Adrenal gland (tissue), 12 donors: Measurements from ENCODE around the gene FAM174C. TPM values are rescaled to one million over a fixed set of nuclear protein-coding genes. Genes with fewer than 3 reads are reported as not detected.
A peak's percentile ranks its signal among the peaks of the same experiment; 100 is the strongest.

ENCODE experiments used
- DNase-seq, 7 donors: peaks; one replicate each; pipeline ENCODE4 v3.0.0-alpha.2; 2019 to 2020
- H3K27ac ChIP-seq, 5 donors: fragments of 200-600 bp; sonication (generic) in 4 of 5; 1 replicate in 3 of 5; 2 replicates in 2 of 5; pipeline versions ENCODE4 v1.5.1 to v1.8.0; 2016 to 2020; ENCODE audit warnings: mild to moderate bottlenecking in 1 of 5
- H3K27me3 ChIP-seq: fragments of 200-600 bp; 2 replicates; pipeline ENCODE4 v1.8.0; 2021
- H3K36me3 ChIP-seq, 2 donors: fragments of 200-600 bp; replicated peaks in 1 of 2; 1 replicate in 1 of 2; 2 replicates in 1 of 2; pipeline versions ENCODE4 v1.5.1 to v1.8.0; 2018 to 2022
- H3K4me1 ChIP-seq, 2 donors: fragments of 200-600 bp; replicated peaks in 1 of 2; 1 replicate in 1 of 2; 2 replicates in 1 of 2; pipeline versions ENCODE4 v1.5.1 to v1.8.0; 2018 to 2021
- H3K4me3 ChIP-seq, 4 donors: fragments of 200-600 bp; sonication (generic) in 3 of 4; one replicate each; pipeline ENCODE4 v1.5.1; 2016 to 2018
- H3K9me3 ChIP-seq, 3 donors: fragments of 200-600 bp; sonication (generic) in 1 of 3; replicated peaks in 1 of 3; 1 replicate in 2 of 3; 2 replicates in 1 of 3; pipeline versions ENCODE4 v1.5.1 to v1.8.0; 2016 to 2021
- POLR2A ChIP-seq, 2 donors: fragments of 450-650 bp; IDR thresholded peaks; one replicate each; pipeline ENCODE4 v1.6.1; 2017; ENCODE audit warnings: antibody characterized with exemption in 2 of 2, mild to moderate bottlenecking in 2 of 2, moderate library complexity in 1 of 2
- WGBS, 4 donors: extraction: QIAGEN DNeasy Blood & Tissue Kit in 2 of 4; methylation state at CpG; one replicate each; pipeline versions ENCODE4 v1.1.5 to v1.1.7; 2013 to 2017; 5-methylcytosine and 5-hydroxymethylcytosine counted together
- intact Hi-C, 2 donors: fragments of 100-400 bp; cut with DNase I; formaldehyde crosslinking; loops; one replicate each; pipeline versions ENCODE4 v1.14.1 to v1.15.0; 2022 to 2023
- polyA plus RNA-seq, 3 donors: library from polyadenylated mRNA; stranded (reverse); fragments of 200-250 nt in 2 of 3; fragments of 350-450 nt in 1 of 3; fragmentation: Illumina TruSeq in 1 of 3; extraction: RNeasy Lipid Tissue Mini Kit (QIAGEN cat#74804) in 1 of 3; gene quantifications; one replicate each; pipeline ENCODE4 v1.2.3, GENCODE V29; 2013 to 2014
- total RNA-seq, 9 donors: library from RNA; depleted of rRNA in 4 of 9; stranded (reverse); fragments of >200 nt in 4 of 9; fragments of 120-200 nt in 1 of 9; fragmentation: NEBNext Ultra II Directional in 1 of 9; extraction: Animal tissue kit (Norgen Biotek cat#: 25700) in 1 of 9; gene quantifications; one replicate each; pipeline versions ENCODE4 v1.1.0 to v1.2.4, GENCODE V29; 2013 to 2023
- TF ChIP-seq, protein P1 (sequence below), 6 experiments: fragments of 450-650 bp in 4 of 6; fragments of 200-600 bp in 2 of 6; sonication (generic) in 1 of 6; IDR thresholded peaks; 1 replicate in 5 of 6; 2 replicates in 1 of 6; pipeline versions ENCODE4 v1.5.1 to v1.8.0; 2016 to 2021; ENCODE audit warnings: antibody characterized with exemption in 6 of 6, mild to moderate bottlenecking in 2 of 6, moderate library complexity in 1 of 6
- donor health status: healthy with polysubstance abuse.
- donor health status: Bipolar disorder and iron deficiency.
- donor health status: DM: yes; HTN: yes; CAD: no.
- donor health status: DM: no; HTN: no; CAD: no.
- donor health status: DM: no; HTN: no; CAD: no.
- donor health status: DM: yes; HTN: yes; CAD: no.

The FAM174C gene
- total and polyA plus RNA-seq, 12 donors, result 3.8 to 279 (median 86.5) TPM

DNA sequence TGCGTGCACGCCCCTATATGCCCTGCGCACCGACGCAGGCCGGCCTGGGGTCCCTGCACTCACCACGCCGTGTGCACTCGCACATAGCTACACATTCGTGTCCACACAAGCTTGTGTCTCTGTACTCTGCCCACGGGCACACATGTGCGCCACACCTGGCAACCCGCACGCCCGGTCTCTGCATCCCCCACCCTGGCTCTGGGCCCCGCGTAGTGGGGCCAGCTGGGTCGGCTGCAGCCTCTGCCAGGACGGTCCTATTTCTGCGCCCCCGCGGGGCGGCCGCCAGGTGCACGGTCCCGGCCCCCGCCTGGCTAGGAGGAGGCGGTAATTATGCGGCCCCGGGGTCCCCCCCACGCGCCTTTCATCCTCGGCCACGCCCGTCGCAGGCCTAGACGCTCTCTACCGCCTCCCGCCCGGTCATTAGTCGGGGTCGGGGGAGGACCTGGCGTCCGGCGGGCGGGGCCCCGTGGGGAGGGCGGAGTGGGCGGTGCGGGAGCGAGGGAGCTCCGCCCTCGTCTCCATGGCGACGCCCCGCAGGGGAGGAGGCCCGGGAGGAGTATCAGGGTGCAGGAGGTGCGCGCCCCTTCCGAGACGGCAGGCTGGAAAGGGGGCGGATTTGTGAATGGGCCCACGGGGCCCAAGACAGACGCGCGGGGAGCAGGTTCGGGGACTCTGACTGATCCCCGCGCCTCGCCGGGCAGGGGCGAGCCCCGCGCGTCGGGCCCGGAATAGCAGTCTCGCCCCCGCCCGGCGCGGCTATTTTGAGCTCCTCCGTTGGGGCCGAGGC, 9.0 kb upstream of the FAM174C start:
- Histone ChIP-seq H3K4me1 (peaks cover 60 to 68% of the 10 kb centered on the region in 2 donors), H3K27me3 (no peaks in the 10 kb centered on the region), H3K27ac (peak overlapping the region; percentile 19 to 100 (median 83)), H3K9me3 (no peaks in the 10 kb centered on the region), H3K4me3 (peak overlapping the region in 2 of 4 donors; percentile 23 to 70), H3K36me3 (peaks cover 0 to 8% of the 10 kb centered on the region in 2 donors)
- intact Hi-C loops, result loop anchor here in 1 of 2 donors (2.0 kb wide), 1 partner anchor 22 kb away; no protein-coding TSS in a partner anchor
- WGBS, 4 donors, result 1 to 50% (median 2%) methylated on average over 2 to 84 of the region's 84 CpGs; no CpG with 5 or more reads in 1 of the 4 donors
- DNase-seq, result peak; percentile 85 to 91 (median 87)
- no peak for TF ChIP-seq POLR2A (IDR thresholded peaks at IDR 0.05)
- TF ChIP-seq, protein P1, sequence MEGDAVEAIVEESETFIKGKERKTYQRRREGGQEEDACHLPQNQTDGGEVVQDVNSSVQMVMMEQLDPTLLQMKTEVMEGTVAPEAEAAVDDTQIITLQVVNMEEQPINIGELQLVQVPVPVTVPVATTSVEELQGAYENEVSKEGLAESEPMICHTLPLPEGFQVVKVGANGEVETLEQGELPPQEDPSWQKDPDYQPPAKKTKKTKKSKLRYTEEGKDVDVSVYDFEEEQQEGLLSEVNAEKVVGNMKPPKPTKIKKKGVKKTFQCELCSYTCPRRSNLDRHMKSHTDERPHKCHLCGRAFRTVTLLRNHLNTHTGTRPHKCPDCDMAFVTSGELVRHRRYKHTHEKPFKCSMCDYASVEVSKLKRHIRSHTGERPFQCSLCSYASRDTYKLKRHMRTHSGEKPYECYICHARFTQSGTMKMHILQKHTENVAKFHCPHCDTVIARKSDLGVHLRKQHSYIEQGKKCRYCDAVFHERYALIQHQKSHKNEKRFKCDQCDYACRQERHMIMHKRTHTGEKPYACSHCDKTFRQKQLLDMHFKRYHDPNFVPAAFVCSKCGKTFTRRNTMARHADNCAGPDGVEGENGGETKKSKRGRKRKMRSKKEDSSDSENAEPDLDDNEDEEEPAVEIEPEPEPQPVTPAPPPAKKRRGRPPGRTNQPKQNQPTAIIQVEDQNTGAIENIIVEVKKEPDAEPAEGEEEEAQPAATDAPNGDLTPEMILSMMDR (IDR thresholded peaks at IDR 0.05), result peak in 1 of 6 experiments; percentile 13

DNA sequence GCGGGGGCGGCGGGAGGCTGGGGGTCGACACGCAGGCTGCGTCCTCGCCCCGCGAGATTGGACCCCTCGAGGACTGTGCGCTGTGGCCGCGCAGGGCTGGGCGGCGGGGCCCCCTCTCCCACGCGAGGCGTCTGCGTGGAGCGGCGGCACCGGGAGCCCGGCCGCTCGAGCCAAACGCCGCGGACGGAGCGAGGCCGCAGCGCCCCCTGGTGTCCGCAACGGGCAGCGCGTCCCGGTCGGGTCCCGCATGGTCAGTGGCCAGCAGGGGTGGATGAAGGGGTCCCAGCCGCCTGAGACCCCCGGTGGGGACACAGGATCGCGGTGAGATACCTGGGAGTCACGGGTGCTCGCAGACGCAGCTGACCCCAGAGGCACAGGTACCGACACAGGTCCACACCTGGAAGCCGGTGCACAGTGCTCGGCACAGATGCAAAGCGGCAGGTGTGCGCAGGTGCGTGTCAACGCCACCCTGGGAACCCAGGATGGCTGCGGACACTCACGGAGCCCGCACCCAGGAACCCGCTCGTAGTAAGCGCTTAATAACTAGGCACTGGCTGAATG, 8.3 kb upstream of the FAM174C start:
- H3K27me3 ChIP-seq, result no peaks in the 10 kb centered on the region
- peak overlapping the region in 2 of 4 donors; percentile 23 to 70 for H3K4me3 ChIP-seq
- intact Hi-C loops, result loop anchor here in 1 of 2 donors (2.0 kb wide), 1 partner anchor 22 kb away; no protein-coding TSS in a partner anchor
- H3K36me3 ChIP-seq, result peaks cover 0 to 15% of the 10 kb centered on the region in 2 donors
- peak; percentile 58 to 88 (median 77) for DNase-seq
- no peak for TF ChIP-seq POLR2A (IDR thresholded peaks at IDR 0.05)
- TF ChIP-seq, protein P1 (IDR thresholded peaks at IDR 0.05), result peak; percentile 76 to 99 (median 94)
- peak overlapping the region in 4 of 5 donors; percentile 71 to 100 (median 86) for H3K27ac ChIP-seq
- H3K9me3 ChIP-seq, result no peaks in the 10 kb centered on the region
- peaks cover 59 to 68% of the 10 kb centered on the region in 2 donors for H3K4me1 ChIP-seq
- WGBS, 4 donors, result 2 to 7% (median 2%) methylated on average over 10 to 59 of the region's 59 CpGs

DNA sequence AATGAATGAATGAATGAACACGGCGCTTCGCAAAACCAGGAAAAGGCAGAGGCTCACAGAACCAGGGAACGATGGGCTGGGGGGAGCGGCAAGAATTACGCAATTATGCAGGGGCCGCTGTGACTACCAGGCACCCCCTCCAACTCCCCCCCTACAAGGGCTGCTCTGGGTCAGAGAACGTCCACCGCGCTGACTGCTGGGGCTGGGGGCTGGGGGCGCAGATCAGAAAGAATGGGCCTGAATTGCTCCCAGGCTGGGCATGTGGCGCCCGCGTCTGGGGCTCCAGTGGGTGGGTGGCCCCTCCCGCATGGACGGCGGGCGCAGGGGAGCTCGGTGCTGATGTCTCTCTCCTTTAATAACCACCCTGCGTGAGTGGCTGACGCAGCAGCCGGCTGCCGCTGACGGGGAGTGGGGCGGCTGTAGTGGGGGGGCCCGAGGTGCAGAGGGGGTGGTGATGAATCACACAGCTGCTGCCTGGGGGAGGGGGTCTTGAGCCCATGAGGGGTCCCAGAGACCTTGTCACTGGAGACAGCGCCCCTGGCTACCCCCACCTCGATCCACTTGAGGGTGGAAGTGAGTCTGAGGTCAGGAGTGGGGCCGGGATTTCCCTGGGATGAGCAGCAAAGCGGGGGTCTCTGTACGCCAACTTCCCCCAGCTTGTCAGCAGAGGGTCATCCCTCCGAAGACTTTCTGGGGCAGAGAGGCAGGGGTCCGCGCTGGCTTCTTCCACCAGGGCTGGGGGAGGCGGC, 7.7 kb upstream of the FAM174C start:
- Histone ChIP-seq H3K4me3 (no peak overlapping the region), H3K4me1 (peaks cover 53 to 68% of the 10 kb centered on the region in 2 donors), H3K27me3 (no peaks in the 10 kb centered on the region), H3K27ac (peak overlapping the region in 1 of 5 donors; percentile 100), H3K9me3 (no peaks in the 10 kb centered on the region), H3K36me3 (peaks cover 0 to 22% of the 10 kb centered on the region in 2 donors)
- WGBS, 4 donors, result 24 to 49% (median 40%) methylated on average over 16 to 35 of the region's 35 CpGs
- intact Hi-C loops, result loop anchor here (2.0 kb wide), 1 partner anchor 23 kb away; no protein-coding TSS in a partner anchor
- no peak for TF ChIP-seq POLR2A (IDR thresholded peaks at IDR 0.05)
- TF ChIP-seq, protein P1 (IDR thresholded peaks at IDR 0.05), result no peak
- peak in 6 of 7 donors; percentile 48 to 84 (median 62) for DNase-seq
